HG03066 (cell line): ENCODE data around the gene C6orf163.

Source experiments
- ATAC-seq: cut with Tn5 transposase; IDR thresholded peaks from one replicate; pipeline ENCODE4 v1.9.1; 2021; ENCODE audit warnings: low read depth; ENCODE audit not compliant: unreplicated experiment

The C6orf163 gene

GRCh38 chr6:87407901-87408720 is 63.5 kb downstream of the C6orf163 start, which contains the start of gene CFAP206:
Gene CFAP206, plus strand, starts transcription at chr6:87407972. Its CDS starts 1,868 bp downstream, at chr6:87409840.
- peak; percentile 76 for ATAC-seq

DNA sequence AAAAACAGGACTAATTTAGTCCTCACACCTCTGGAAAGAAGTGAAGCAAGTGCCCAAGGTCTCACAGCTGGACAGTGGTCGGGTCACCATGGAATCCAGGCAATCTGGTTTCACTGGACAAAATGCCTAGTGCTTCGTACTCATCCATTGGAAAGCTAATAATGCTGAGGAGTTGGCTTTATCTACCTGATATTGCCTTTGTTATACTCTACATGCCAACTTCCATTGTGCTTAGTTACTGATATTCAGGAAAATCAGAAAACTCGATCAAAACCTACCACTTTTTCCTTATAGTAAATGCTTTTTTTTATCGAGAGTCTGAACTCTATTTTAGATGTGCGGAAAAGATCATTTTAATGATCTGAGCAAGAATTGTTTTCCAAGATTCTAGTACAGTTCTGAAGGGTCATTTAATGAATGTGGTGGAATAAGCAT is 64.1 kb downstream of the C6orf163 start:
- no peak for ATAC-seq
